HepG2 (cell line): Measurements from ENCODE around the gene SMC1A. TPM values are rescaled to one million over a fixed set of nuclear protein-coding genes. Genes with fewer than 3 reads are reported as not detected.
A peak's percentile ranks its signal among the peaks of the same experiment; 100 is the strongest.

Source experiments
- CAMTA2 ChIP-seq: sonication (generic); formaldehyde crosslinking; IDR thresholded peaks from 2 replicates; pipeline ENCODE4 v1.4.0; 2020; ENCODE audit warnings: mild to moderate bottlenecking, missing genetic modification reagents, borderline replicate concordance
- CEBPG ChIP-seq: IDR thresholded peaks from 2 replicates; pipeline ENCODE4 v1.6.1; 2016
- DNMT1 ChIP-seq: sonication (generic); formaldehyde crosslinking; IDR thresholded peaks from 2 replicates; pipeline ENCODE4 v1.5.1; 2020; ENCODE audit warnings: mild to moderate bottlenecking, missing genetic modification reagents
- GATAD2A ChIP-seq: IDR thresholded peaks from 2 replicates; pipeline ENCODE4 v1.6.1; 2016
- KDM1A ChIP-seq: IDR thresholded peaks from 2 replicates; pipeline ENCODE4 v1.6.1; 2016; ENCODE audit warnings: missing compliant biosample characterization
- KDM2A ChIP-seq: sonication (generic); formaldehyde crosslinking; IDR thresholded peaks from 2 replicates; pipeline ENCODE4 v1.4.0; 2020; ENCODE audit warnings: low read depth, missing genetic modification reagents, borderline replicate concordance
- MED13 ChIP-seq: sonication (generic); formaldehyde crosslinking; IDR thresholded peaks from 2 replicates; pipeline ENCODE4 v1.5.0; 2020; ENCODE audit warnings: missing genetic modification reagents
- NFYC ChIP-seq: IDR thresholded peaks from 2 replicates; pipeline ENCODE4 v1.6.1; 2016; ENCODE audit warnings: missing genetic modification reagents, missing compliant biosample characterization
- NR1H2 ChIP-seq: sonication (generic); formaldehyde crosslinking; IDR thresholded peaks from 2 replicates; pipeline ENCODE4 v1.8.1; 2022; ENCODE audit warnings: low read depth, missing genetic modification reagents, borderline replicate concordance
- POGZ ChIP-seq: sonication (generic); formaldehyde crosslinking; IDR thresholded peaks from 2 replicates; pipeline ENCODE4 v1.4.0; 2020; ENCODE audit warnings: mild to moderate bottlenecking, missing genetic modification reagents
- SKI ChIP-seq: fragments of 450-650 bp; IDR thresholded peaks from one replicate; pipeline ENCODE4 v1.6.1; 2018; ENCODE audit warnings: mild to moderate bottlenecking; ENCODE audit not compliant: partially characterized antibody
- TOPORS ChIP-seq: sonication (generic); formaldehyde crosslinking; IDR thresholded peaks from 2 replicates; pipeline ENCODE4 v1.8.0; 2023; ENCODE audit warnings: mild to moderate bottlenecking, missing genetic modification reagents
- ZNF274 ChIP-seq: sonication (generic); formaldehyde crosslinking; IDR thresholded peaks from 2 replicates; pipeline ENCODE4 v1.5.1; 2020; ENCODE audit warnings: mild to moderate bottlenecking, missing genetic modification reagents
- ZNF432 ChIP-seq: sonication (generic); formaldehyde crosslinking; IDR thresholded peaks from 2 replicates; pipeline ENCODE4 v1.5.0; 2020; ENCODE audit warnings: missing genetic modification reagents, mild to moderate bottlenecking, borderline replicate concordance
- ZNF496 ChIP-seq: sonication (generic); formaldehyde crosslinking; IDR thresholded peaks from 2 replicates; pipeline ENCODE4 v1.8.1; 2023; ENCODE audit warnings: mild to moderate bottlenecking, moderate library complexity, missing genetic modification reagents; ENCODE audit not compliant: insufficient replicate concordance
- ZNF746 ChIP-seq: sonication (generic); formaldehyde crosslinking; IDR thresholded peaks from 2 replicates; pipeline ENCODE4 v1.8.0; 2022; ENCODE audit warnings: mild to moderate bottlenecking, missing genetic modification reagents
- polyA plus RNA-seq, 8 experiments: library from polyadenylated mRNA; depleted of rRNA in 3 of 8; stranded (reverse) in 7 of 8; unstranded in 1 of 8; fragments of >200 nt; fragmentation: Illumina TruSeq in 4 of 8; extraction: Trizol in 4 of 8; gene quantifications; 2 replicates each; pipeline versions ENCODE4 v1.2.1 to v1.2.3, GENCODE V29; 2011 to 2016; ENCODE audit warnings: low read depth in 4 of 8, missing spikeins in 1 of 8, mixed read lengths in 1 of 8; ENCODE audit not compliant: insufficient read depth in 1 of 8
- total RNA-seq, 5 experiments: library from RNA; depleted of rRNA; stranded (reverse); fragments of >200 nt; fragmentation: Illumina TruSeq; extraction: Trizol; gene quantifications; 2 replicates each; pipeline ENCODE4 v1.2.3, GENCODE V29; 2016; ENCODE audit warnings: low read depth in 1 of 5
- TF ChIP-seq, protein P1 (sequence below), 2 experiments: fragments of 450-650 bp in 1 of 2; sonication (generic) in 1 of 2; formaldehyde crosslinking; IDR thresholded peaks; 2 replicates each; pipeline versions ENCODE4 v1.5.0 to v1.8.0; 2020 to 2022; ENCODE audit warnings: mild to moderate bottlenecking in 1 of 2, missing genetic modification reagents in 1 of 2
- TF ChIP-seq, protein P2 (sequence below): conservative IDR thresholded peaks from 2 replicates; pipeline ENCODE4 v1.6.1; 2018; ENCODE audit warnings: missing genetic modification reagents
- TF ChIP-seq, protein P3 (sequence below): sonication (generic); formaldehyde crosslinking; IDR thresholded peaks from 2 replicates; pipeline ENCODE4 v1.4.0; 2020; ENCODE audit warnings: missing genetic modification reagents, borderline replicate concordance

The SMC1A gene
- total and polyA plus RNA-seq, 2 of the 13 experiments (the other 11 are each of a cell fraction or from before 2014, with no cell fraction given): 9.4 to 46.6 TPM

DNA sequence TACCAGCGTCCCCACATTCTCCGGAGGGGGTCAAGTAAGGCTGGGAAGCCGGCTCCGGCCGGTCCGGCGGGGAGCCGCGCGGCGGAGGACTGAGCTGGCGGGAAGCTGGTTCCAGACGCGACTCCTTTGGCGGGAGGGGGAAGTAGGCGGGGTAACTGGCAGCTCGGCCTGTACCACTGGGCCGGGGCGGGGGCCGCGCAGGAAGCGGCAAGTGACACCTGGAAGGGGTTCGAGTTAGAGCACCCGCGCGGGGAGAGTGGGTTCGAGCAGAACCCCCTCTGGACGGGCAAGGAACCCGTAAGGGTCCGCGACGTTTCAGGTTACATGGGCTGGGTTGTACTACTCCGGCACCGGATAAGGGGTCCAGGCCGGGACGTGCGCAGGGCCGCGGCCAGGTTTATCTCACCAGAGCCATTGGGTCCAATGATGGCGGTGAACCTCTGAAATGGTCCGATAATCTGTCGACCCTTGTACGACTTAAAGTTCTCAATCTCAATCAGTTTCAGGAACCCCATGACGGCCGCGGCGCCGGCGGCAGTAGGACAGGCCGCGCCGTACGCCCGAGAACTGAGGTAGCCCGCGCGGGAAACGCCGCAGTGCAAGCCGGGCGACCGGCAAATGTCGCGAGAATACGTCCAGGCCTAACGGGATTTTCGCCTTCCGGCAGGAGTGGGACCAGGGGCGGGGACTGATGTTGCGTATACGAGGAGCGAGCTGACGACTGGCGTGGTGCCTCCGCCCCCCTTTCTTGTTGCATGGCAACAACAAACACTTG is at the start of gene SMC1A (continued):
- TF ChIP-seq CEBPG: peak; percentile 51
- 0 out of 2 replicates have a peak, but pooled peaks have one; percentile 25 for TF ChIP-seq POGZ (CRISPR knock-in tag)
- no peak for TF ChIP-seq TOPORS
- no peak for TF ChIP-seq KDM1A (CRISPR knock-in tag)
- TF ChIP-seq NR1H2 (CRISPR knock-in tag): no peak
- TF ChIP-seq MED13 (CRISPR knock-in tag): no peak
- TF ChIP-seq, protein P1, sequence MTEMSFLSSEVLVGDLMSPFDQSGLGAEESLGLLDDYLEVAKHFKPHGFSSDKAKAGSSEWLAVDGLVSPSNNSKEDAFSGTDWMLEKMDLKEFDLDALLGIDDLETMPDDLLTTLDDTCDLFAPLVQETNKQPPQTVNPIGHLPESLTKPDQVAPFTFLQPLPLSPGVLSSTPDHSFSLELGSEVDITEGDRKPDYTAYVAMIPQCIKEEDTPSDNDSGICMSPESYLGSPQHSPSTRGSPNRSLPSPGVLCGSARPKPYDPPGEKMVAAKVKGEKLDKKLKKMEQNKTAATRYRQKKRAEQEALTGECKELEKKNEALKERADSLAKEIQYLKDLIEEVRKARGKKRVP (CRISPR knock-in tag; IDR thresholded peaks at IDR 0.05): no peak
- TF ChIP-seq SKI: no peak
- TF ChIP-seq NFYC (CRISPR knock-in tag): no peak
- TF ChIP-seq GATAD2A (CRISPR knock-in tag): no peak
- TF ChIP-seq, protein P2, sequence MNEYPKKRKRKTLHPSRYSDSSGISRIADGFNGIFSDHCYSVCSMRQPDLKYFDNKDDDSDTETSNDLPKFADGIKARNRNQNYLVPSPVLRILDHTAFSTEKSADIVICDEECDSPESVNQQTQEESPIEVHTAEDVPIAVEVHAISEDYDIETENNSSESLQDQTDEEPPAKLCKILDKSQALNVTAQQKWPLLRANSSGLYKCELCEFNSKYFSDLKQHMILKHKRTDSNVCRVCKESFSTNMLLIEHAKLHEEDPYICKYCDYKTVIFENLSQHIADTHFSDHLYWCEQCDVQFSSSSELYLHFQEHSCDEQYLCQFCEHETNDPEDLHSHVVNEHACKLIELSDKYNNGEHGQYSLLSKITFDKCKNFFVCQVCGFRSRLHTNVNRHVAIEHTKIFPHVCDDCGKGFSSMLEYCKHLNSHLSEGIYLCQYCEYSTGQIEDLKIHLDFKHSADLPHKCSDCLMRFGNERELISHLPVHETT (CRISPR knock-in tag): no peak
- no peak for TF ChIP-seq ZNF496
- no peak for TF ChIP-seq ZNF432 (CRISPR knock-in tag)
- TF ChIP-seq KDM2A (CRISPR knock-in tag): peak; percentile 66; the same call in 1 of the 2 replicates
- no peak for TF ChIP-seq DNMT1 (CRISPR knock-in tag)
- TF ChIP-seq ZNF274 (CRISPR knock-in tag): no peak
- no peak for TF ChIP-seq CAMTA2 (CRISPR knock-in tag)
- TF ChIP-seq ZNF746 (CRISPR knock-in tag): no peak
- TF ChIP-seq, protein P3, sequence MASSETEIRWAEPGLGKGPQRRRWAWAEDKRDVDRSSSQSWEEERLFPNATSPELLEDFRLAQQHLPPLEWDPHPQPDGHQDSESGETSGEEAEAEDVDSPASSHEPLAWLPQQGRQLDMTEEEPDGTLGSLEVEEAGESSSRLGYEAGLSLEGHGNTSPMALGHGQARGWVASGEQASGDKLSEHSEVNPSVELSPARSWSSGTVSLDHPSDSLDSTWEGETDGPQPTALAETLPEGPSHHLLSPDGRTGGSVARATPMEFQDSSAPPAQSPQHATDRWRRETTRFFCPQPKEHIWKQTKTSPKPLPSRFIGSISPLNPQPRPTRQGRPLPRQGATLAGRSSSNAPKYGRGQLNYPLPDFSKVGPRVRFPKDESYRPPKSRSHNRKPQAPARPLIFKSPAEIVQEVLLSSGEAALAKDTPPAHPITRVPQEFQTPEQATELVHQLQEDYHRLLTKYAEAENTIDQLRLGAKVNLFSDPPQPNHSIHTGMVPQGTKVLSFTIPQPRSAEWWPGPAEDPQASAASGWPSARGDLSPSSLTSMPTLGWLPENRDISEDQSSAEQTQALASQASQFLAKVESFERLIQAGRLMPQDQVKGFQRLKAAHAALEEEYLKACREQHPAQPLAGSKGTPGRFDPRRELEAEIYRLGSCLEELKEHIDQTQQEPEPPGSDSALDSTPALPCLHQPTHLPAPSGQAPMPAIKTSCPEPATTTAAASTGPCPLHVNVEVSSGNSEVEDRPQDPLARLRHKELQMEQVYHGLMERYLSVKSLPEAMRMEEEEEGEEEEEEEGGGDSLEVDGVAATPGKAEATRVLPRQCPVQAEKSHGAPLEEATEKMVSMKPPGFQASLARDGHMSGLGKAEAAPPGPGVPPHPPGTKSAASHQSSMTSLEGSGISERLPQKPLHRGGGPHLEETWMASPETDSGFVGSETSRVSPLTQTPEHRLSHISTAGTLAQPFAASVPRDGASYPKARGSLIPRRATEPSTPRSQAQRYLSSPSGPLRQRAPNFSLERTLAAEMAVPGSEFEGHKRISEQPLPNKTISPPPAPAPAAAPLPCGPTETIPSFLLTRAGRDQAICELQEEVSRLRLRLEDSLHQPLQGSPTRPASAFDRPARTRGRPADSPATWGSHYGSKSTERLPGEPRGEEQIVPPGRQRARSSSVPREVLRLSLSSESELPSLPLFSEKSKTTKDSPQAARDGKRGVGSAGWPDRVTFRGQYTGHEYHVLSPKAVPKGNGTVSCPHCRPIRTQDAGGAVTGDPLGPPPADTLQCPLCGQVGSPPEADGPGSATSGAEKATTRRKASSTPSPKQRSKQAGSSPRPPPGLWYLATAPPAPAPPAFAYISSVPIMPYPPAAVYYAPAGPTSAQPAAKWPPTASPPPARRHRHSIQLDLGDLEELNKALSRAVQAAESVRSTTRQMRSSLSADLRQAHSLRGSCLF (CRISPR knock-in tag): no peak
